ENCODE measurements around the gene TMPRSS13.

TMPRSS13 gene

GRCh38 chr11:117851106-117851505 is 78.1 kb downstream of the TMPRSS13 start:
- Histone ChIP-seq H3K9me3 (ENCODE audit: control insufficient read depth, insufficient read depth, low read depth, low read length) (no peaks in the 10 kb centered on the region), H3K4me1 (ENCODE audit: control insufficient read depth, insufficient read depth, low read length) (no peaks in the 10 kb centered on the region), H3K4me3 (ENCODE audit: low read depth, low read length) (no peak overlapping the region), H3K36me3 (ENCODE audit: control insufficient read depth in 2 of 2, insufficient read depth in 1 of 2, low read length in 2 of 2) (no peaks in the 10 kb centered on the region), H3K27ac (ENCODE audit: extremely low read depth, low read depth, low read length) (no peak overlapping the region)
- ChIA-PET CTCF (interaction anchor here (0.5 to 4.0 kb wide), 2 partner anchors 42 to 96 kb away, joined by 3 to 17 read pairs; no protein-coding TSS in a partner anchor), POLR2A (no interaction called here)
- TF ChIP-seq ZSCAN30 (tag by site-specific recombination; IDR thresholded peaks at IDR 0.05) (no peak), ZNF292 (tag by site-specific recombination; IDR thresholded peaks at IDR 0.05; ENCODE audit: borderline replicate concordance, low read depth) (no peak), ZBTB8A (tag by site-specific recombination; IDR thresholded peaks at IDR 0.05) (no peak), ZNF664 (tag by site-specific recombination; IDR thresholded peaks at IDR 0.05) (no peak), PATZ1 (tag by site-specific recombination; IDR thresholded peaks at IDR 0.05) (no peak), ZNF560 (tag by site-specific recombination; IDR thresholded peaks at IDR 0.05; ENCODE audit: borderline replicate concordance) (no peak), KLF16 (tag by site-specific recombination; IDR thresholded peaks at IDR 0.05) (no peak), ZNF768 (tag by site-specific recombination; IDR thresholded peaks at IDR 0.05) (no peak), ZNF391 (tag by site-specific recombination; IDR thresholded peaks at IDR 0.05; ENCODE audit: borderline replicate concordance, low read depth) (no peak), ZNF18 (tag by site-specific recombination; IDR thresholded peaks at IDR 0.05) (no peak), YY1 (tag by site-specific recombination; IDR thresholded peaks at IDR 0.05) (no peak), ZNF624 (tag by site-specific recombination; IDR thresholded peaks at IDR 0.05) (no peak), ZNF707 (tag by site-specific recombination; IDR thresholded peaks at IDR 0.05) (no peak), ZNF148 (tag by site-specific recombination; IDR thresholded peaks at IDR 0.05; ENCODE audit: borderline replicate concordance) (no peak)

All from HEK293 (cell line).